NCI-H524 (cell line): ENCODE measurements around the gene GNAI1.
"Not testable (repeated sequence)": the region's sequence is repeated elsewhere in the genome, so short reads cannot be mapped to it uniquely, and the experiment has no call there.

Source experiments
- DNase-seq, 2 experiments: peaks; one replicate each; lab custom pipeline; 2025; lab: John Stamatoyannopoulos, UW

The GNAI1 gene

DNA sequence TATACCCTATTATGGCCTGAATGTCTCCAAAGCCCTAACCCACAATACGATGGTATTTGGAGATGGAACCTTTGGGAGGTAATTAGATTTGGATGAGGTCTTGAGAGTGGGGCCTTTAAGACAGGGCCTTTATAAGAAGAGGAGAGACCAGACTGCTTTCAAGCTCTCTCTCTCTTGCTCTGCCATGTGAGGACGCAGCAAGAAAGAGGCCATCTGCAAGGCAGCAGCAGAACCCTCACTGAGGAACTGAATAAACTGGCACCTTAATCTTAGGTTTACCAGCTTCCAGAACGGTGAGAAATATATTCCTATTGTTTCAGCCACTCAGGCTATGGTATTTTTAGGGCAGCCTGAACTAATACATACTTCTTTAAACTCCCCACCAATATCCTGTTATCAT is 2.0 kb upstream of the GNAI1 start:
- DNase-seq: no peak

DNA sequence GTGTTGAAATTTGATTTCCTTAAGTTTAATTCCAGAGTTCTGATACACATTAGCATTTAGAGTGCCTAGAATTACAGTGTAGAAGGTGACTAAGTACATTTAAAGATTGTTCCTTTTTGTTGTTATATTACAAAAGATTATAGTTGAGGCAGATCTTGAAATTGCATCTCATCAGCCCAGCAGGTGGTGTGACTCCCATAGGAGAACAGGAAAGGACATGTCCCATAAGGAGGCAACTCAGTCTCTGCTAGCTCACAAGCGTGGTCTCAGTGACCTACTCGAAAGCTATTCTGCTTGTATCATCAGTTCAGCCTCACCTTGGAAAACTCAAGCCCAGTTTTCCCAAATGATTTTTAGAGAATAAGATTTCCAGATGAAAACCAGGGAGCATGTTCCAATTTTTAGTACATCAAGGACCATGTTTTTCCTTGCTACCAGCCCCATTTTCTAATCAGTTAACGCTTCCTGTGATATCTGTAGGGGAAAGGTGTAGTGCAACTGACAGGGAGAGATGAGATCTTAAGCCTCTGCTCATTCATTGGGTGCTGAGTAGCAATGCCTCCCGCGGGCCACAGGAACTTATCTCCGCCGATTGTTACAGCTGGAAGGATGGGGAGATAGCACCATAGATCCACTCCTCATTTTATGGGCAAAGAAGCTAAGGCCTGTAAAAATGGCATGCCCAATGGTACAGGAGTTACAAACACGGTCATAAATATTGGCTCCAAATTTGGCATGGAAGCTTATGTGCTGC is 1.1 kb upstream of the GNAI1 start:
- DNase-seq: peak in 1 of 2 experiments; percentile 2

DNA sequence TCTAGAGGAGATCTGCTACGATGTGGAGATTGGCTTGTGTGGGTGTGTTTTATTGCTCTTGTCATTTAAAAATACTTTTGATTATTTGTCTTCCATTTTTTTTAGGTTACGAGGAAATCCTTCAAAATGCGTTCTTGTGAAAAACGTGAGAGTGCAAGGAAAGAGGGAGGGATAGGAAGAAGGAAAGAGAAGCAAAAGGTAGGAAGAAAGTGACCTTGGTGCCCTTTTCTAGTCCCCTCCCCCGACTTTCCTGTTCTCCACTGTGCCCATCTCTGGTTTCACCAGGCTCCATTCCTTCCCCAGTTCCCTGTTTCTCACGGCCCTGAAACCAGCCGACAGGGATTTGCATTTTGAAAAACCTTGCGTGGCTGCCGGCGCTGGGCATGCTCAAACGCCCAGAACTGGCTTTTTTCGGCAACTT is 506 bp upstream of the GNAI1 start:
- DNase-seq: no peak

DNA sequence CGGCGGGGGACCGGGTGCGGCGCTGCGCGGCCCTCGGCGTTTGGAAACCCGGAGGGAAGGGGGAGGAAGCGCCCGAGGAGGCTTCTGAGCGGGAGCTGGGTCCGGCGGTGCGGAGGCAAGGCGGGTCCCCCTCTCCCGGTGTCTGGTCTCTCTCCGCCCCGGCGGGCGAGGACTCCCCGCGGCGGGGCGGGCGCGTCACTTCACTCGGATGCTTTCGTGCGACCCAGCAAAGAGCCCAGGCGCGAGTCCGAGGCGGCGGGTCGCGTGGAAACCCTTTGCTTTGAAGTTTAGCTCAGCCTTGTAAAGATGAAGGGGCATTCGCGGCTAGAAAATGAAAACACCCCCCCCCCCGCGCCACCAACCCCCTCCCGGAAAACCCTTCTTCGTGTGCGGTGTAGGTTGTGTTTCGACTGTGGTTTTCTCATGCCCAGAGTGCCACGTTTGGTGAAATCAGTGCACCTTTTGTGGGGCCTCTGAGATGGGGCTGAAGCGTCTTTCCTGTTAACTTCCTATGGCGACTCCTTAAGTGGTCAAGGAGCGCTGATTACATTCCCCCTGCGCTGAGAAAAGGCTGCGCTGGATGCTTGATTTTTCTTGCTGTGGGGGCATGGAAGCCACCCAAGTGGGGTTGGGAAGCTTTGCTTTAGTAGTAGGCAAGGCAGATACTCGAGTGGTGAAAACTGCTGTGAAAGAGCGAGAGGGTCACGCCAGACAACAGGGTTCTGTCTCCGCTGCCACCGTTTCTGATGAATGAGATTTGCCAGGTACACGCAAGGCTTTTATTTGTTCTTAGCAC is 876 bp downstream of the GNAI1 start:
- peak; percentile 27 to 58 for DNase-seq

DNA sequence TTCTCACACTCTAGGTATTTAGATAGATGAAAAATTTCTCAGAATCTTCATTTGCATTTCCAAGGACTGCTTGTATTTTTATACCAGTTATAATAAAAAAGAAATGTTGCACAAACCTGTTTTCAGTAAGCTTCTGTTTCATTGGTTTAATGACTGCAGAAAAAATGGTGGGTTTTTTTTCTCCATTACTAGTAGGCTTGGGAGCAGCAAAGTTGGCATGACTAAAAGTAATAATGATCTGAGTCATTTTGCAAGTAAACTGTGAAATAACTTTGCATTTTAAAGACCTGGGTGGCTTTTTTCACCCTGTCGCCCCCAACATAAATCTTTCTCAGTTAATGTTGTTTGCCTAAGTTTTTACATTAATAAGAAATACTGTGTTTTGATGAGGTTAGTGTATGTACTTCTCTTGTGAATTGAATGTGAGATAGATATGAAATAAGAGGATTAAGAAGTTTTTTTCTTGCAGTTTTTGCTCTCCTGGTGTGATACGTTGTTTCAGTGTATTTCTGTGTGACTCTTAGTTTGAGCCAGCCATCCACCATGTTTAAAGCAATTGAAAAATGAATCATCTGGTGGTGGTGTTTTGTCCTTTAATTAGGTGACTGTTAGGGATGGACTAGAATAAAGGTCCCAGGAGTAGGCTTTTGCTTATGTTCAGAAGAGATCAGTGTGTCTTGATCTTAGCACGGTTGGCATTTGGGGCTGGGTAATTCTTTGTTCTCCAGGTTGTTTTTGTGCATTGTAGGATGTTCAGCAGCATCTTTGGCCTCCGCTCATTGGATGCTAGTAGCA is 1.8 kb downstream of the GNAI1 start:
- DNase-seq: peak in 1 of 2 experiments; percentile 16

DNA sequence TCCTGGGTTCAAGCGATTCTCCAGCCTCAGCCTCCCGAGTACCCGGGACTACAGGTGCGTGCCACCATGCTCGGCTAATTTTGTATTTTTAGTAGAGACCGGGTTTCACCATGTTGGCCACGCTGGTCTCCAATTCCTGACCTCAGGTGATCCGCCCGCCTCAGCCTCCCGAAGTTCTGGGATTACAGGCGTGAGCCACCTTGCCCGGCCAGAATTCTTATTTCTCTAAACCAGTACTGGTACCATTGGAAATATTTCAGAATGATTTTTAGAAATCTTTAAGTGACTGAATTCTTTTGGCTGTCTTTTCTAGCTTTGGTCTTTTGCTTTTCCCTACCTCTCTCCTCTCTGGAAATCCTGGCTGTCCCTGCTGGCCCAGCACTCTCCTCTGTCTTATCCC is 2.8 kb downstream of the GNAI1 start:
- no peak for DNase-seq

DNA sequence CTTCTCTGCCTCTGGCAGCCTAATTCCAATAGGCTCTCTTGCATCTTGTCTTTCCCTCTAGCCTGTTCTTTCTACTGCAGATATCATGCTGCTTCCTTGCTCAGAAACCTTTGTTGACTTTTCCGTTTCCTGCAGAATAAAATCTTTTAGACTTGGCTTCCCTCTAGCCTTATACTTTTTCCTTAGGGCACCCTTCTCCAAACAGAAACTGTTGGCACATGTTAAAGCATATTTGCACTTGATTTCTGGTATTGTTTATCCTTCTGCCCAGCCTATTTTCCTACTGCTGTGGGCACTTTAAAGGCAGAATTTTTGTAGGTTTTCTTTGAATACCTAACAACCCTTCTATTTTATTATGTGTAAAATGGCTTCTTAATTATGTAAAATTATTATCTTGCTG is 4.6 kb downstream of the GNAI1 start:
- DNase-seq: no peak

DNA sequence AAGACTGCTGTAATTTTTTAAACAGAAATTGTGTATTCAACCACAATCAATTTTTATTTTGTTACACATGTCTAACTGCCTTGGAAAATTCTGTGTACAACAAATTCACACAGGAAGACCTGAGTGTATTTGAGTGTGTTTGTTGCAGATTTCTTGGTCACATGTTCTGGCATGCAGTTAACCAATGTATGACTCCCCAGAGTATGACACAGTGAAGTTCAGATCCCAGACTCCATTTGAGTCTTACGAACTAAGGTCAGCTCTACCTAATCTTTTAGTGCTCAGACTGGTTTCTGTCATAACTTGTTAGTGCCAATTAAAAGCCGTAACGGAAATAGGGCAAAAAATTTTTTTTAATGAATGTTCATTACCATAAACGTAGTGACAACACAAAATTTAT is 5.8 kb downstream of the GNAI1 start:
- DNase-seq: no peak

DNA sequence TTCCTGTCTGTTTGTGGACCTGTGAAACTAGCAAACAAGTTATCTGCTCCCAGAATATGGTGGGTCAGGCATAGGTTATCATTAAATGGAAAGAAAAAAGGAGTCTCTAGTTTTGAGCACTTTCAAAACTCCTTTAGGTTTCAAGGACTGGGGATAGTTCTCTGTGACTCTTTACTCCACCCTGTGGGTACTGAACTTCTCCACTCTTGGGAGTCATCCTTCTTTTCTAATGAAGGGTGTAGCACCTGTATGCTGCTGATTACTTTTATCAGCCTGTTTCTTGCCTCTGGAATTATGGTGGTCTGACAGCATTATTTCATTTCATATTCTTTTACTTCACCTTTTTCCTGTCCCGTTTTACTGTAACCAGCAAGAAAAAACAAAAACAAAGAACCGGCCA is 6.7 kb downstream of the GNAI1 start:
- DNase-seq: no peak

DNA sequence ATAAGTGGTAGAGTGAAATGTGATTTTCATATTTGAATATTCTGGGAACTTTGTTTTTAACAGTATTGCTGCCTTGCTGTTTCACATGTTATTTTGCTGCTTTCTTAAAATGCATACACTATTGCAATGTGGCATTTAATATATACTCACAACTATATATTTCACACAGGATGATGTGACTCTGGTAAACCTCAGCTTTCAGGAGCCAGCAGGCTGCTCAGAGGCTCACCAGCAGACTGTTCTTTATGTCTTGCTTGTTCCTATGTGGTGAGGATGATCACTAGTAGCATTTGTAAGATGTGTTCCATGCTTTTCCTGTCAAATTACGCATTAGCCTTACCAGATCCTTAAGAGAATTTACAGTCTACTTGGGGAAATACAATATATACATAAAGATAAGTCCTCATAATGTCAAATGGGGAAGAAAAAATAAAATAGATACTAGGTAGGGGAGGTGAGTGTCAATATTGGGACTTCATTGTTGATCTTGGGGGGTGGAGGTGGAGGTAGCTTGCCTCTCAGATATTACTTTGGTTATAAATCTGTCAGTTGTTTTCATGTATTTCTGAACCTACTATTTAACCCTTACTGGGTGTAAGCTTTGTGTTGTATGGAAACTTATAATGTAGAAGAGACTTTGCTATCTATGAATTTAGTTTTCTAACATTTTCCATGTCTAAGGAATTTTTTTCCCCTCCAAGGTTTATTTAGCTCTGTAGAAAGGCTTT is 8.4 kb downstream of the GNAI1 start:
- DNase-seq: no peak

DNA sequence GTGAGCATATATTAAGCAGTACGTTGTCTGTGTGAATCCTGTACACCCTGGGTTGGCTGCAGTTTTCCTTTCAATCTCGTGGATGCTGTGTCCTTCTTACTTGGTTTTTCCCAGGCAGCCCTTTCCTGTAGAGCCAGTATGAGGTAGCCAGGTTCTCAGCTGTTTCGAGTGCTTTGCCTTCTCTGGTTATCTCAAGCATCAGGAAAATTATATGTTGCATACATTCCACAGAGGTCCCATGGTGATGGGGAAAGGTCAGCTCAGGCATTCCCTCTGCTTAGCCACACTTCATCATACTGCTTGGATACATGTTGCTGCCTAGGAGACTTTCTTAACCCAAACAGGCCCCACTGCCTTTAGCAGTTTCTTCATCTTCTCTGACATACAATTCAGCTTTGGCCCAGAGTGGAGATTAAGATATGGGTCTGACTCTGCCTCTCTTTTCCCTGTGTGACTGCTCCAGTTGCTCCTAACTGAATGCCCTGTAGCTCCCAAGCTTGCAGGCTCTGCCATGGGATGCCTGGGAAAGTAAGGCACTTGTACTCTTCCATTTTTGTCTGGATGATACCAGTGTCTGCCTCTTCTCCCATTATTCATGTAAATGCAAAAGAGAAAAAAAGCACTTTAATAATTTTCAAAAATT is 11.3 kb downstream of the GNAI1 start:
- DNase-seq: no peak

DNA sequence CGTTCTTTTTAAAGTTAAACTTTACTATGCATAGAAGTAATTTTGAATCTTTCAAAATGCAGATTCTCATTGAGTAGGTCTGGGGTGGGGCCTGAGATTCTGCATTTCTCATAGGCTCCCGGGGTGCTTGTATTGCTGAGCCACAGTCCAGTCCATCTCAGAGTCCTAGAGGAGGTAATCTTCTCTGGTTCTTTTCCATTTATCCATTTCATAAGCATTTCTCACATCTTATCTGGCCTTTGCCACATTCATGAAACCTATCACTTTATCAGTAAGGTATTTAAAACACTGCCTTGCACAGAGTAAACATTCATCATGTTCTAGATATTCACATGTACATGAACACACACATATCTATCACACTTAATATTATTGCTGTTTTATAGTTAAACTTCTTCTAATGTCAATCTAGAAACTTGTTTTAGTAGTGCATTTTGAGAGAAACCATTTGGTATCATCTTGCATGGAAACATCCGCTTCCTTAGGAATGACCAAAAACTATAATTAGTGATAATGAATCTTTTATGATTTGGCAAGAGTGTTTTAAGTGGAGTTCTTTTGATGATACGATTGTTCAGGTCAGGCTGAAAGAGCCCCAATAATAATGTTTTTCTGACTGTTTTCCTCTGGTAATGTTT is 12.0 kb downstream of the GNAI1 start:
- no peak for DNase-seq

DNA sequence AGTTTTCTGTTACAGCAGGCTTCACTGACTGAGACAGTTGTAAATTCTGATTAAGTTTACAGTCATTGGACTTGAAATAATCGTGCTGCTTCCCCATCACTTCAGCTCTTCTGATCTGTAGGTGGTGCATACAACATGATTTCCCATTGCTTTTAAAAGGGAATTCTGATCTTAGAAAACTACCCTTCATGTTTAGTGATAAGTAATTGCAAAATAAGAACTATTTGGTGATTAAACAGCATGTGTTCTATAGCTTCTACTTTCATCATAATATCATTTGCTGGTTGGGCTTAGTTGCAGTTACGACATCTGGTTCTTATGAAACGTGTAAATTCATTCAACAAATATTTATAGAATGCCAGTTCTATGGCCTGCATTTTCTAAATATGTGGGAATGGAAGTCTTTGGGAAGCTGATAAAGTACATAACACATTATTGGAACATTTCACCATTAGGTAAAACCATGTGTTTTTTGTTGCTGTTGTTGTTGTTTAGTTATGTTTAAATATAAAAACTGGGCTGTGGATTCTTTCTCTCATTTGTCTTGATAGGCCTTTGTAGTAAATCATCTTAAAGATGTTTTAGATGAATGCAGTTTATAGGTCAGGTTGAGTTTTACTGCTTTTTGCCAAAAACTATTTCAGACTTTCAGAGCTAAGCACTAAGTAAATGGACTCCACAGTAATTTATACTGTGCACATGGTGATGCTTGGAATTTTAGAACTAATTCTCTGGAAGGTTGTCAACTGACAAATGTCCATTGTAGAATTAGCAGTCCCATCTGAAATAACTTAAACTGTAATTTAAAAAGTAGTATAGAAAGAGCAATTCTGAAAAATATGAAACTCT is 13.1 kb downstream of the GNAI1 start:
- DNase-seq: no peak

DNA sequence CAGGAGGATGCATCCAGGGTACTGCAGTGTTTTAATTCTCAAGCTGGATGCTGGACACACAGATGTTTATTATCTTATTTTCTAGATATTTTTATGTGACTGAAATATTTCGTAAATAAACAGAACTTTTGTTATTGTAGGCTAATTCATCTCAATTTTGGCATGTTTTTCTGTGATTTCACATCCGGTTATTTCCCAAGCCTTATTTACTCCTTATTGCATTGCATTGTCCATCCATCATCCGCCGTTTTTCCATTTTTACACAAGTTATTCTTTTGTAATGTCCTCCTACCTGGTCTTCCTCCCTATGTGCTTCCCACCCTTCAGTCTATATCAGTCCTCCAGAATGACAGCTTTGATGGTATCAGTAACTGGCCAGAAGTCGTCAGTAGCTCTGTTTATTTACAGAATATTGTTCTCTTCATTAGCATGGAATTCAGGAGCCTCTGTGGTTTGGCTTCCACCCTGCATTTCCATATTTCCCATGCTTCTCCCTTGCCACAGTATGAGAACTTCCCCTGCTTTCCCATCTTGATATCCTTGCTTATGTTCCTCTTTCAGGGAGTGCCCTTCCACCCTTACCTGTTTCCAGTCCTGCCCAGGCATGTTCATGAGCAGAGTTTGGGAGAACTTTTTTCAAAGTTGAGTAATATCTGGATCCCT is 16.1 kb downstream of the GNAI1 start:
- no peak for DNase-seq

DNA sequence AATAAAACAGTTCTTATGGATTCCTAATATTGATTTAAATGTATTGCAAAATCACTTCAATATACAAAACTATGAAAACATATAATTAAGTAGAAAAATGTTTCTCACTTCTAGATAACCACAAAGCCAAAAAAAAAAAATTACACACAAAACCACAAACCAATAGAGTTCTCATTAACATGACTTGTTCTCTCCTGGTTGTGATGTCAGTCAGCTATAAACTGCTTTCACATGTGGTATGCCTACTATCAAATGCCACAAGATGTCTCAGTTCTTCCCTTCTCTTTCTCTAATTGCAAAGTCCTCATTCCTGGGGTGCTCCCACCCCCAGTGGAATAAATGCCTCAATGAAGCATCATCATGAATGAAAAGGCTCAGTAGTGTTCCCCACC is 16.6 kb downstream of the GNAI1 start:
- DNase-seq: no peak

DNA sequence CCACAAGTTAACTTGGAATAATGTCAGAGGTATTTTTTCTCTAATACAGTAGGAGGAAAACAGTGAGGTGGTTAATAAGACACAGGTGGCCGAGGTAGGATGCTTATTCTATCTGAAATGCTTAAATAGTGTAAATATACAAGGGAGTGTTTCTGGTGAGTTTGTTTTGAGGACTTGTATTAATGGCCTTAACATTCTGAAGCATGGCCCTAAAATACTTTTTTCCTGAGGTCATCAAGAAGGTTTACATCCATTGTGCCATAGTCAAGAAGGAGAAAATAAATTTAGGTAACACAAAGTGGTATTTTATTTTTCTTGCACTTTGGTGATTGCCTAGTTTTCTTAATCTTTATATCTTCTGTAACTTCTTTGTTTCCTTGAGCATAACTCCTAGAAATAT is 18.8 kb downstream of the GNAI1 start:
- DNase-seq: no peak

DNA sequence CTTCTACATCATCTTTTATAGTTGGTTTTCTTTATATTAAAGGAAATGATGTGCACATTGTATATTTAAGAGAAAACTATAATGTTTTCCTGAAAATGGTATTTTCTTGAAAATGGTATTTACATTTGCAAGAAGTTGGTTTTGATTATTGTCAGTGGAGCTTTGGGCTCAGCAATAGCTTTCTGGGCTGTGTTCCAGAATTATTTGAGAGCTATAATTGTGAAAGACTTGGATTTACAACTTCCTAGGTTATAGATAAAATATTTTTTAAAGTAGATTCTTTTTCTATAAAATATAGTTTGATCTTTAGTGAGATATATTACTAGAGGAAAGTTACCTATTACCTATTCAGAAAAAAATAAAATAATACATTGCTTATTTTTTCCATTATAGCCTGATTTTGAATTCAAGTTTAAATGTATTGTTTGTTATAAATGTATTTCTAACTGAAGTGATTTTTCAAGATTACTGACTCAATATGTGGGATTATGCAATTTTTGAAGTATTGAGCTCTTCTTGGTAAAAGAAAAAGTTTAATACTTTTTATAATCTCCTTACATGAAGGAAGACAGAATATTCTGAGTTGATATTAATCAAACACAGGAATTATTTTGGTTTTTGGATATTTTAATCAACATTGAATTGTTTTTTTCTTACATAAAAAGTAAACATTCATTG is 20.2 kb downstream of the GNAI1 start:
- DNase-seq: no peak

DNA sequence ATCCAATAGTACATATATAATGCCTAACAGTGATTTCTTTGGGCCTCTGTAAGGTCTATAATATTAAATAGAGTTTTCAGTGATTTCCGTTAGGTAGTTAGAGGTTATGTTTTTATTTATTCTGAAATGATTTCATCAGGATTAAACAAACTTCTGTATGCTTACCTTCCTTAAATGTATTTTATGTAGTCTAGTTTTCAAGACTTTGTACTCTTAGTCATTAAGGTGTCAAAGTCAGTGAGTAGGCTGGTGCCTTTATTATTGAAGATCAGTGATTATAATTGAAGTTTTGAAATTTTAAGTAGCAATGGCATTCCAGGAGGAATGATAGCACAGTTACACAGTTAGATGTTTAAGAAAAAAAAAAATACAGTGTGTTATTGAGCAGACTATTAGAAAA is 20.7 kb downstream of the GNAI1 start:
- DNase-seq: no peak

DNA sequence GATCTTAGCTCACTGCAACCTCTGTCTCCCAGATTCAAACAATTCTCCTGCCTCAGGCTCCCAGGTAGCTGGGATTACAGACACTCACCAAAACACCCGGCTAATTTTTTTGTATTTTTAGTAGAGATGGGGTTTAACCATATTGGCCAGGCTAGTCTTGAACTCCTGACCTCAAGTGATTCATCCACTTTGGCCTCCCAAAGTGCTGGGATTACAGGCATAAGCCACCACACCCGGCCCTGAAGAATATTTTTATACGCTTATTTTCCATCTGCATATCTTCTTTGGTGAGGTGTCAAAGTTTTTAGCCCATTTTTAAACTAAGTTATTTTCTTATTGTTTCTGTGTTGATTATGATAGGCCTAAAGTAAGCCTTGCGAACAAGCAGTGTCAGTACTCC is 23.1 kb downstream of the GNAI1 start:
- not testable (repeated sequence) for DNase-seq
